Ascending aorta (tissue), 2 donors: ENCODE measurements around the gene PARD3B. TPM values are rescaled to one million over a fixed set of nuclear protein-coding genes. Genes with fewer than 3 reads are reported as not detected.

Experiments used
- DNase-seq, 2 donors: peaks; one replicate each; pipeline ENCODE4 v3.0.0-alpha.2; 2019; ENCODE audit warnings: low spot score in 2 of 2
- H3K27ac ChIP-seq, 2 donors: fragments of 200-600 bp; sonication (generic); one replicate each; pipeline ENCODE4 v1.5.1; 2016 to 2017; ENCODE audit warnings: mild to moderate bottlenecking in 1 of 2
- H3K27me3 ChIP-seq: fragments of 200-600 bp; sonication (generic); one replicate; pipeline ENCODE4 v1.5.1; 2017
- H3K36me3 ChIP-seq, 2 donors: fragments of 200-600 bp; sonication (generic); one replicate each; pipeline ENCODE4 v1.5.1; 2016
- H3K4me1 ChIP-seq, 2 donors: fragments of 200-600 bp; sonication (generic); one replicate each; pipeline ENCODE4 v1.5.1; 2016 to 2017; ENCODE audit warnings: mild to moderate bottlenecking in 1 of 2
- H3K4me3 ChIP-seq, 2 donors: fragments of 200-600 bp; sonication (generic); one replicate each; pipeline ENCODE4 v1.5.1; 2016 to 2017; ENCODE audit warnings: mild to moderate bottlenecking in 1 of 2
- H3K9me3 ChIP-seq, 2 donors: fragments of 200-600 bp; sonication (generic); one replicate each; pipeline ENCODE4 v1.5.1; 2016
- CTCF ChIP-seq, 3 experiments: fragments of 200-600 bp in 2 of 3; fragments of 450-650 bp in 1 of 3; sonication (generic) in 2 of 3; IDR thresholded peaks; one replicate each; pipeline ENCODE4 v1.5.1; 2016 to 2019; ENCODE audit warnings: antibody characterized with exemption in 3 of 3, mild to moderate bottlenecking in 1 of 3, moderate library complexity in 1 of 3
- intact Hi-C: fragments of 100-400 bp; cut with DNase I; formaldehyde crosslinking; loops from one replicate; pipeline ENCODE4 v1.15.1; 2023
- total RNA-seq: library from RNA; depleted of rRNA; stranded (reverse); fragments of >200 nt; gene quantifications from one replicate; pipeline ENCODE4 v1.1.0, GENCODE V29; 2016

The PARD3B gene
- total RNA-seq, 1 donor from 2014 or later = 9.5 TPM

GRCh38 chr2:205612636-205613035 lies 1067.4 kb downstream of the PARD3B start:
- H3K27me3 ChIP-seq = no peaks in the 10 kb centered on the region
- intact Hi-C loops = no loop called here

GRCh38 chr2:205613970-205614559 lies 1068.8 kb downstream of the PARD3B start:
- no peak for DNase-seq
- Histone ChIP-seq H3K9me3 (no peaks in the 10 kb centered on the region), H3K27ac (no peak overlapping the region), H3K4me3 (no peak overlapping the region), H3K36me3 (no peaks in the 10 kb centered on the region), H3K4me1 (peaks cover 0 to 4% of the 10 kb centered on the region in 2 donors), H3K27me3 (no peaks in the 10 kb centered on the region)
- intact Hi-C loops = no loop called here
- no peak for TF ChIP-seq CTCF (IDR thresholded peaks at IDR 0.05)

More at GRCh38 chr2:205612636-205613035, 1067.4 kb downstream of the PARD3B start:
- H3K4me3 ChIP-seq = no peak overlapping the region
- peaks cover 0 to 2% of the 10 kb centered on the region in 2 donors for H3K4me1 ChIP-seq
- TF ChIP-seq CTCF (IDR thresholded peaks at IDR 0.05) = no peak
- no peak for DNase-seq
- no peak overlapping the region for H3K27ac ChIP-seq
- H3K9me3 ChIP-seq = no peaks in the 10 kb centered on the region
- no peaks in the 10 kb centered on the region for H3K36me3 ChIP-seq

- intact Hi-C loops = no loop called here
- Histone ChIP-seq H3K4me1 (peaks cover 0 to 4% of the 10 kb centered on the region in 2 donors), H3K27ac (no peak overlapping the region), H3K9me3 (no peaks in the 10 kb centered on the region), H3K36me3 (no peaks in the 10 kb centered on the region), H3K4me3 (no peak overlapping the region), H3K27me3 (no peaks in the 10 kb centered on the region)
- DNase-seq = no peak
- TF ChIP-seq CTCF (IDR thresholded peaks at IDR 0.05) = no peak
Measured at GRCh38 chr2:205614965-205615364, 1069.7 kb downstream of the PARD3B start.

GRCh38 chr2:205617905-205618304 lies 1072.6 kb downstream of the PARD3B start:
- Histone ChIP-seq H3K36me3 (no peaks in the 10 kb centered on the region), H3K4me1 (peaks cover 0 to 4% of the 10 kb centered on the region in 2 donors), H3K27me3 (no peaks in the 10 kb centered on the region), H3K27ac (no peak overlapping the region), H3K9me3 (no peaks in the 10 kb centered on the region), H3K4me3 (no peak overlapping the region)
- DNase-seq = no peak
- intact Hi-C loops = no loop called here
- no peak for TF ChIP-seq CTCF (IDR thresholded peaks at IDR 0.05)

GRCh38 chr2:205619600-205619999 lies 1074.3 kb downstream of the PARD3B start:
- TF ChIP-seq CTCF (IDR thresholded peaks at IDR 0.05) = no peak

GRCh38 chr2:205627085-205627484 lies 1081.8 kb downstream of the PARD3B start:
- Histone ChIP-seq H3K36me3 (no peaks in the 10 kb centered on the region), H3K4me3 (no peak overlapping the region), H3K9me3 (no peaks in the 10 kb centered on the region), H3K27ac (no peak overlapping the region), H3K4me1 (no peaks in the 10 kb centered on the region), H3K27me3 (no peaks in the 10 kb centered on the region)
- intact Hi-C loops = no loop called here
- TF ChIP-seq CTCF (IDR thresholded peaks at IDR 0.05) = no peak
- no peak for DNase-seq

More at GRCh38 chr2:205619600-205619999, 1074.3 kb downstream of the PARD3B start:
- DNase-seq = no peak
- H3K27me3 ChIP-seq = no peaks in the 10 kb centered on the region
- H3K4me1 ChIP-seq = peaks cover 0 to 4% of the 10 kb centered on the region in 2 donors
- intact Hi-C loops = no loop called here
- H3K9me3 ChIP-seq = no peaks in the 10 kb centered on the region
- H3K27ac ChIP-seq = no peak overlapping the region
- H3K4me3 ChIP-seq = peak overlapping the region in 1 of 2 donors; percentile 10
- H3K36me3 ChIP-seq = no peaks in the 10 kb centered on the region
